ENCODE data around the gene TRAF2.
A peak's percentile ranks its signal among the peaks of the same experiment; 100 is the strongest.

TRAF2 gene

DNA sequence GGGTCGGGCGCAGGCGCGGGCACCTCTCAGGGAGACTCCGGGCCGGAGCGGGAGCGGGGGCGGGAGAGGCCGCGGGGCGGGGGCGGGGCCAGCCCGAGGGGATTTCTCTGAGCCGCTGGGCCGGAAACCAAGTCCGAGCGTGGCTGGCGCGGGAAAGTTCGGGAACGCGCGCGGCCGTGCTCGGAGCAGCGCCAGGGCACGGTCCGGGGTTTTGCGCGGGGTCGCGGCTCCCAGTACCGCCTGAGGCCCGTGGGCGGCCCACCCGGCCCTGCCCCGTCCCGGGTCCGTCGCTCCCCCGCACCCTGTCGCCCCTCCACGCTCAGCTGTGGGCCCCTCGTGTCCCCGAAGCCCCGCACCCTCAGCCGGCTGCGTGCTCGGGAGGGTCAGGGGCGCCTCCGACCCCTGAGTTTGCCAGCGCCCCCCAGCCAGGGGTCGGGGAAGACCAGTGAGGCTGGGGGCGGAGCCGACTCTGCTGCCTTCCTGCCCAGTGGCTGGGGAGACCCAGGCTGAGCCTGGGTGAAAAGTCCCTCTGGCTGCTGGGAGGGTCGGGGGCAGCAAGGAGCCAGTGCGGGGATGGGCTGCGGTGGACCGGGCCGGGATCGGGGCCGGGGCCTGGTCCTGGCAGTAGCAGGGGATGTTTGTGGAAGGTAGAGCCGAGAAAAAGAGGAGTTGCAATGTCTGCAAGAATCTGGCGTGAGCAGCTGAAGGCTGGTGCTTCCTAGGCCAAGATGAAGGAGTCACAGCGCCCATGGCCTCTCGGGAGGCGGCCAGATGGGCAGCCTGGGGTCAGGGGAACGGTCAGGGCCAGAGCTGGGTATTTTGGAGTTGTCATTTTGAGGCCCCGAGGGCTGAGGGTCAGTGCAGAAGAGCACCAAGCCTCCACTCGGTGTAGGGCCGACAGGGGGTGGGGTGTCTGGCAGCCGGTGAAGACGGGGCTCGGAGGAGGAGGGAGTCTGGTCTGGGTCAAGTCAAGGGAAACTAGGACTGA is 588 bp downstream of the TRAF2 start:
- Histone ChIP-seq H3K4me3 (ENCODE audit: low read depth, low read length) (peak overlapping the region; percentile 67), H3K27ac (peak overlapping the region; percentile 95), H3K36me3 (peaks cover 33% of the 10 kb centered on the region), H3K9me3 (ENCODE audit: severe bottlenecking) (no peaks in the 10 kb centered on the region), H3K27me3 (ENCODE audit: insufficient read depth, low read depth, severe bottlenecking) (no peaks in the 10 kb centered on the region)
- peak; percentile 39 for DNase-seq
- TF ChIP-seq, protein P1, sequence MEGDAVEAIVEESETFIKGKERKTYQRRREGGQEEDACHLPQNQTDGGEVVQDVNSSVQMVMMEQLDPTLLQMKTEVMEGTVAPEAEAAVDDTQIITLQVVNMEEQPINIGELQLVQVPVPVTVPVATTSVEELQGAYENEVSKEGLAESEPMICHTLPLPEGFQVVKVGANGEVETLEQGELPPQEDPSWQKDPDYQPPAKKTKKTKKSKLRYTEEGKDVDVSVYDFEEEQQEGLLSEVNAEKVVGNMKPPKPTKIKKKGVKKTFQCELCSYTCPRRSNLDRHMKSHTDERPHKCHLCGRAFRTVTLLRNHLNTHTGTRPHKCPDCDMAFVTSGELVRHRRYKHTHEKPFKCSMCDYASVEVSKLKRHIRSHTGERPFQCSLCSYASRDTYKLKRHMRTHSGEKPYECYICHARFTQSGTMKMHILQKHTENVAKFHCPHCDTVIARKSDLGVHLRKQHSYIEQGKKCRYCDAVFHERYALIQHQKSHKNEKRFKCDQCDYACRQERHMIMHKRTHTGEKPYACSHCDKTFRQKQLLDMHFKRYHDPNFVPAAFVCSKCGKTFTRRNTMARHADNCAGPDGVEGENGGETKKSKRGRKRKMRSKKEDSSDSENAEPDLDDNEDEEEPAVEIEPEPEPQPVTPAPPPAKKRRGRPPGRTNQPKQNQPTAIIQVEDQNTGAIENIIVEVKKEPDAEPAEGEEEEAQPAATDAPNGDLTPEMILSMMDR (IDR thresholded peaks at IDR 0.05; ENCODE audit: low read depth, low read length): no peak

DNA sequence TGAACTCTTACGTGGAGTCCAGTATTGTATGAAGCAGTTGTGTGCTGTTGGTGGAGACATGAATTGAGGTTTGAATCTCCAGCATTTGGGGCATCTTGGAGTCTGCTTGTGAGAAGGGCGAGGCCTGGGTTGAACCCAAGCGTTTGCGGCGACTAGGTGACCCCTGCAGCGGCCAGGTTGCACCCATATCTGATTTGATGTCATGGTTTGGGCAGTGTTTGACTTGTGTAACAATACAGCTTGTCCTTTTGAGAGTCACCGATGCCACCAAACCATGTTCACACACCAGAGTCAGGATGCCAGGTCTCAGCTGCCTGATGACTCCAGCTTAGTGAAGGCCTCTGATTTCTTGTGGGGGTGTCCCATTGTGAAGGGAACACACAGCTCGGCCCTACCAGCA is 2.1 kb downstream of the TRAF2 start:
- no peaks in the 10 kb centered on the region for H3K27me3 ChIP-seq (ENCODE audit: insufficient read depth, low read depth, severe bottlenecking)
- TF ChIP-seq, protein P1 (IDR thresholded peaks at IDR 0.05; ENCODE audit: low read depth, low read length): no peak
- H3K36me3 ChIP-seq: peaks cover 48% of the 10 kb centered on the region
- DNase-seq: no peak
- H3K9me3 ChIP-seq (ENCODE audit: severe bottlenecking): no peaks in the 10 kb centered on the region
- no peak overlapping the region for H3K4me3 ChIP-seq (ENCODE audit: low read depth, low read length)
- no peak overlapping the region for H3K27ac ChIP-seq

DNA sequence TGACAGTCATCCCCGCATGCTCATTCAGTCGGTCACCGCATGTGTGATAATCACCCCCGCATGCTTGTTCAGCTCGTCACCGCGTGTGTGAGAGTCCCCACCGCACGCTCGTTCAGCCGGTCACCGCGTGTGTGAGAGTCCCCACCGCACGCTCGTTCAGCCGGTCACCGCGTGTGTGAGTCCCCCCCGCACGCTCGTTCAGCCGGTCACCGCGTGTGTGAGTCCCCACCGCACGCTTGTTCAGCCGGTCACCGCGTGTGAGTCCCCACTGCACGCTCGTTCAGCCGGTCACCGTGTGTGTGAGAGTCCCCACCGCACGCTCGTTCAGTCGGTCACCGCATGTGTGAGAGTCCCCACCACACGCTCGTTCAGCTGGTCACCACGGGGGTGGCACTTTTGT is 3.5 kb downstream of the TRAF2 start:
- no peak overlapping the region for H3K27ac ChIP-seq
- no peak overlapping the region for H3K4me3 ChIP-seq (ENCODE audit: low read depth, low read length)
- H3K36me3 ChIP-seq: peaks cover 54% of the 10 kb centered on the region
- H3K27me3 ChIP-seq (ENCODE audit: insufficient read depth, low read depth, severe bottlenecking): no peaks in the 10 kb centered on the region
- DNase-seq: no peak
- no peaks in the 10 kb centered on the region for H3K9me3 ChIP-seq (ENCODE audit: severe bottlenecking)
- TF ChIP-seq, protein P1 (IDR thresholded peaks at IDR 0.05; ENCODE audit: low read depth, low read length): no peak

DNA sequence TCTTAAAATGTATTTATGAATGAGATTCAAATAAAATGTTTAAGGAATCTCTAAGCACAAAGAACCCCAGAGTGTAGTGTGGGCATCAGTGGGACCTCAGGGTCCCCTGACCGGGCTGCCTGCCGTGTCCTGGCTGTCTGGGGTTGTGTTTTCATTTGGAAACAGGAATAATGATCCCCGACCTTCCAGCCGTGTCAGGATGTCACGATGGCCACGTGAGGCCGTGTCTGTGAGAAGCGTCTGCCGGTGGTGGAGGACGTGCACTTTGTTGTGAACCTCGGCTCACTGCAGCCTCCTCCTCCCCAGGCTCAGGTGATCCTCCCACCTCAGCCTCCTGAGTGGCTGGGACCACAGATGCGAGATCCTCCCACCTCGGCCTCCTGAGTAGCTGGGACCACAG is 4.3 kb downstream of the TRAF2 start:
- TF ChIP-seq, protein P1 (IDR thresholded peaks at IDR 0.05; ENCODE audit: low read depth, low read length): no peak
- Histone ChIP-seq H3K36me3 (peaks cover 58% of the 10 kb centered on the region), H3K4me3 (ENCODE audit: low read depth, low read length) (no peak overlapping the region), H3K27ac (no peak overlapping the region), H3K9me3 (ENCODE audit: severe bottlenecking) (no peaks in the 10 kb centered on the region), H3K27me3 (ENCODE audit: insufficient read depth, low read depth, severe bottlenecking) (no peaks in the 10 kb centered on the region)
- DNase-seq: no peak

DNA sequence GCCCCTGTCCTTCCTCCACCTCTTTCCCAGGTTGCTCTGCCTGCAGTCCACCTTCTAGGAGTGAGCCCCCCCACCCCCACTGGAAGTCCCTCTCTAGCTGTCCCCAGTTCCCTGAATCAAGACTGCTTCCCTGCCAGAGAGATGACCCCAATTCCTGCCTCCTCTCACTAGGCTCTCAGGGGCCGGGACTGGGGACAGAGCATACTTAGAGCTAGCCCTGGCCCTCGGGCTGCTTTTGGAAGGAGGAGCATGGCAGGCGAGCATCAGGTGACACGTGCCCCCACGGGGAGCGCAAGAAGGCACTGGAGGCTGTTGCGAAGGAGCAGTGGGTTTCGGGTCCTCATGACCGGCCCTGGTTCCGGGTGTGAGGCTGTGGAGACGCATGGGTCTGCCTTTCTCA is 9.7 kb downstream of the TRAF2 start:
- H3K9me3 ChIP-seq (ENCODE audit: severe bottlenecking): no peaks in the 10 kb centered on the region
- peaks cover 66% of the 10 kb centered on the region for H3K36me3 ChIP-seq
- H3K27me3 ChIP-seq (ENCODE audit: insufficient read depth, low read depth, severe bottlenecking): no peaks in the 10 kb centered on the region
- H3K4me3 ChIP-seq (ENCODE audit: low read depth, low read length): no peak overlapping the region
- TF ChIP-seq, protein P1 (IDR thresholded peaks at IDR 0.05; ENCODE audit: low read depth, low read length): no peak
- no peak overlapping the region for H3K27ac ChIP-seq
- DNase-seq: no peak

All from WERI-Rb-1 (cell line).